GM12874 (cell line): Measurements from ENCODE around the gene ST6GALNAC3.

Experiments
- CTCF ChIP-seq: IDR thresholded peaks from 2 replicates; pipeline ENCODE4 v1.5.1; 2011; ENCODE audit warnings: low read depth, mild to moderate bottlenecking, control low read depth, low read length, moderate library complexity; ENCODE audit not compliant: insufficient read depth

ST6GALNAC3 gene

GRCh38 chr1:76298399-76298798, 223.9 kb downstream of the ST6GALNAC3 start:
- no peak for TF ChIP-seq CTCF

GRCh38 chr1:76299036-76299435, 224.5 kb downstream of the ST6GALNAC3 start:
- TF ChIP-seq CTCF, result no peak

- TF ChIP-seq CTCF, result no peak
These were observed 226.0 kb downstream of the ST6GALNAC3 start for GRCh38 chr1:76300556-76300955.

- TF ChIP-seq CTCF, result no peak
These were observed 228.3 kb downstream of the ST6GALNAC3 start for GRCh38 chr1:76302711-76303339.

- no peak for TF ChIP-seq CTCF
These were observed 228.8 kb downstream of the ST6GALNAC3 start for GRCh38 chr1:76303340-76303717.

- TF ChIP-seq CTCF, result no peak
These were observed 238.8 kb downstream of the ST6GALNAC3 start for GRCh38 chr1:76313304-76313703.

GRCh38 chr1:76314730-76315129, 240.2 kb downstream of the ST6GALNAC3 start:
- no peak for TF ChIP-seq CTCF
